Measurements from ENCODE around the gene DEFB112.

Gene DEFB112

DNA sequence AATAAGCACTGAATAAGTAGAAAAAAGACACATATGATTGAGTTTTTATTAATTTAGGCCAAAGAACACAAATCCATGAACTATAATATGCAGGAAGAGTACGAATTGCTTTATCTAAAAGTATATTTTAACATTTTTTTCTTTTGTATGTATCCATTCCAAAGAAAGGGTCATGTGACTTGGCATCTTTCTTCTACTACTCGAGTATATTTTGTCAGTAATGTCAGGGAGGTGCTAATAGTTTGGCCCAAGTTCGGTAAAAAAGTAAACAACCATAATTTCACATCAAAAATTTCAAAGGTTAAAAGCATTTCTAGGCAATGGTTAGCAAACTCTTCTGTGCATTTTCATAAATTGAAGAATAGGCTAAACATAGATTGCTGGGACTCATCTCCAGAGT is 46.6 kb downstream of the DEFB112 start:
- Histone ChIP-seq H3K9me3 (ENCODE audit: insufficient read depth, low read depth, low read length) (no peaks in the 10 kb centered on the region), H3K9ac (ENCODE audit: low read depth, low read length, poor library complexity, severe bottlenecking) (no peak overlapping the region), H3K4me2 (ENCODE audit: low read depth, low read length, poor library complexity, severe bottlenecking) (no peak overlapping the region), H3K4me1 (ENCODE audit: insufficient read depth, low read length, poor library complexity, severe bottlenecking) (no peaks in the 10 kb centered on the region), H3K36me3 (ENCODE audit: insufficient read depth, low read length) (no peaks in the 10 kb centered on the region), H3K79me2 (ENCODE audit: insufficient read depth, low read length) (no peaks in the 10 kb centered on the region), H3F3A (ENCODE audit: low read depth) (no peaks in the 10 kb centered on the region), H3K4me3 (ENCODE audit: low read length, poor library complexity, severe bottlenecking) (no peak overlapping the region), H4K20me1 (ENCODE audit: insufficient read depth, low read length, poor library complexity, severe bottlenecking) (no peaks in the 10 kb centered on the region), H3K27me3 (ENCODE audit: insufficient read depth, low read length, poor library complexity, severe bottlenecking) (no peaks in the 10 kb centered on the region), H2AFZ (ENCODE audit: low read length) (no peak overlapping the region), H3K9me2 (replicated peaks; ENCODE audit: low read depth, low read length) (no peaks in the 10 kb centered on the region)
- TF ChIP-seq, protein P1, sequence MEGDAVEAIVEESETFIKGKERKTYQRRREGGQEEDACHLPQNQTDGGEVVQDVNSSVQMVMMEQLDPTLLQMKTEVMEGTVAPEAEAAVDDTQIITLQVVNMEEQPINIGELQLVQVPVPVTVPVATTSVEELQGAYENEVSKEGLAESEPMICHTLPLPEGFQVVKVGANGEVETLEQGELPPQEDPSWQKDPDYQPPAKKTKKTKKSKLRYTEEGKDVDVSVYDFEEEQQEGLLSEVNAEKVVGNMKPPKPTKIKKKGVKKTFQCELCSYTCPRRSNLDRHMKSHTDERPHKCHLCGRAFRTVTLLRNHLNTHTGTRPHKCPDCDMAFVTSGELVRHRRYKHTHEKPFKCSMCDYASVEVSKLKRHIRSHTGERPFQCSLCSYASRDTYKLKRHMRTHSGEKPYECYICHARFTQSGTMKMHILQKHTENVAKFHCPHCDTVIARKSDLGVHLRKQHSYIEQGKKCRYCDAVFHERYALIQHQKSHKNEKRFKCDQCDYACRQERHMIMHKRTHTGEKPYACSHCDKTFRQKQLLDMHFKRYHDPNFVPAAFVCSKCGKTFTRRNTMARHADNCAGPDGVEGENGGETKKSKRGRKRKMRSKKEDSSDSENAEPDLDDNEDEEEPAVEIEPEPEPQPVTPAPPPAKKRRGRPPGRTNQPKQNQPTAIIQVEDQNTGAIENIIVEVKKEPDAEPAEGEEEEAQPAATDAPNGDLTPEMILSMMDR (conservative IDR thresholded peaks at IDR 0.05; ENCODE audit: low read length): no peak
- no peak for TF ChIP-seq EZH2phosphoT487 (IDR thresholded peaks at IDR 0.05; ENCODE audit: borderline replicate concordance)

DNA sequence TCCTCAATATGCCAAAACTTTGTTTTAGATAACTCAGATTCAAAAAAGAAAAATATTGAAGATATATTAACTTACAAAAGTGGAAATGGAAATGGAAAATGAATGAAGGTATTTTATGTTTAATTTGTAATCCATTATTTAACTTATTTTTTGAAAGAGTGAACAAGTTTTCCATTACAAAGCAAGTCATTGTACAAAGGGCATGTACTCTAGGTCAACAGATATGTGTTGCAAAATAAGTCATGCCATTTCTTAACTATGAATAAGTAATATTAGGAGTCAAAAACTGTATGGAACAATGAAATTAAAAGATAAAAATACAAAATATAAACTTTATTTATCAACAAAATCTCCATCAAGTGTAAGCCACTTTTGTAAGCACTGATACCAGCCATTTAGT is 54.5 kb downstream of the DEFB112 start:
- no peaks in the 10 kb centered on the region for H3F3A ChIP-seq (ENCODE audit: low read depth)
- no peak for TF ChIP-seq EZH2phosphoT487 (IDR thresholded peaks at IDR 0.05; ENCODE audit: borderline replicate concordance)
- TF ChIP-seq, protein P1 (conservative IDR thresholded peaks at IDR 0.05; ENCODE audit: low read length): no peak
- no peaks in the 10 kb centered on the region for H3K27me3 ChIP-seq (ENCODE audit: insufficient read depth, low read length, poor library complexity, severe bottlenecking)
- H4K20me1 ChIP-seq (ENCODE audit: insufficient read depth, low read length, poor library complexity, severe bottlenecking): no peaks in the 10 kb centered on the region
- H3K4me1 ChIP-seq (ENCODE audit: insufficient read depth, low read length, poor library complexity, severe bottlenecking): no peaks in the 10 kb centered on the region
- H3K9me2 ChIP-seq (replicated peaks; ENCODE audit: low read depth, low read length): no peaks in the 10 kb centered on the region
- H3K36me3 ChIP-seq (ENCODE audit: insufficient read depth, low read length): no peaks in the 10 kb centered on the region
- H3K4me2 ChIP-seq (ENCODE audit: low read depth, low read length, poor library complexity, severe bottlenecking): no peak overlapping the region
- H3K79me2 ChIP-seq (ENCODE audit: insufficient read depth, low read length): no peaks in the 10 kb centered on the region
- no peak overlapping the region for H2AFZ ChIP-seq (ENCODE audit: low read length)
- H3K9me3 ChIP-seq (ENCODE audit: insufficient read depth, low read depth, low read length): no peaks in the 10 kb centered on the region
- no peak overlapping the region for H3K9ac ChIP-seq (ENCODE audit: low read depth, low read length, poor library complexity, severe bottlenecking)
- H3K4me3 ChIP-seq (ENCODE audit: low read length, poor library complexity, severe bottlenecking): no peak overlapping the region
